GM23248 (cell line): ENCODE results near the gene LMO4.

Source experiments
- EZH2 ChIP-seq: fragments of 200-600 bp; sonication (generic); IDR thresholded peaks from 2 replicates; pipeline ENCODE4 v1.6.1; 2018; ENCODE audit warnings: antibody characterized with exemption, mild to moderate bottlenecking; ENCODE audit not compliant: insufficient read depth, poor library complexity, severe bottlenecking
- EZH2phosphoT487 ChIP-seq: fragments of 200-600 bp; sonication (generic); IDR thresholded peaks from 2 replicates; pipeline ENCODE4 v1.6.1; 2018; ENCODE audit warnings: antibody characterized with exemption, moderate library complexity, mild to moderate bottlenecking, low read depth; ENCODE audit not compliant: insufficient read depth

- TF ChIP-seq EZH2 (no peak), EZH2phosphoT487 (no peak)
Measured at GRCh38 chr1:87295445-87296110, 33.1 kb upstream of the LMO4 start.
